ENCODE data around the gene OXLD1. TPM values are rescaled to one million over a fixed set of nuclear protein-coding genes. Genes with fewer than 3 reads are reported as not detected.

The OXLD1 gene
- total and polyA plus RNA-seq, 7 donors: 15.5 to 44.9 (median 23.6) TPM

GRCh38 chr17:81695801-81696200 lies 29.4 kb upstream of the OXLD1 start:
- no peak overlapping the region for H3K4me3 ChIP-seq
- intact Hi-C loops (cut with DNase I): no loop called here
- TF ChIP-seq CTCF (IDR thresholded peaks at IDR 0.05): no peak
- H3K4me1 ChIP-seq: peaks cover 14% of the 10 kb centered on the region
- peaks cover 0 to 99% of the 10 kb centered on the region in 2 donors for H3K36me3 ChIP-seq (ENCODE audit: insufficient read depth in 1 of 2, low read depth in 1 of 2)
- no peaks in the 10 kb centered on the region for H3K27me3 ChIP-seq (ENCODE audit: insufficient read depth in 3 of 3, low read length in 2 of 3)
- 88 to 93% (median 89%) methylated on average over 22 of the region's 22 CpGs for WGBS, 3 donors
- DNase-seq: no peak
- no peak for ATAC-seq
- no peaks in the 10 kb centered on the region for H3K9me3 ChIP-seq
- H3K27ac ChIP-seq: no peak overlapping the region

- no peak for ATAC-seq
- H3K27me3 ChIP-seq (ENCODE audit: insufficient read depth in 3 of 3, low read length in 2 of 3): no peaks in the 10 kb centered on the region
- DNase-seq: no peak
- WGBS, 3 donors: 68 to 75% (median 70%) methylated on average over 6 of the region's 6 CpGs
- peaks cover 14% of the 10 kb centered on the region for H3K4me1 ChIP-seq
- H3K9me3 ChIP-seq: no peaks in the 10 kb centered on the region
- no peak overlapping the region for H3K27ac ChIP-seq
- TF ChIP-seq CTCF (IDR thresholded peaks at IDR 0.05): no peak
- intact Hi-C loops (cut with DNase I): no loop called here
- no peak overlapping the region for H3K4me3 ChIP-seq
- H3K36me3 ChIP-seq (ENCODE audit: insufficient read depth in 1 of 2, low read depth in 1 of 2): peaks cover 0 to 99% of the 10 kb centered on the region in 2 donors
These were observed 28.8 kb upstream of the OXLD1 start for GRCh38 chr17:81695211-81695610.

GRCh38 chr17:81694810-81695209 lies 28.4 kb upstream of the OXLD1 start:
- Histone ChIP-seq H3K27me3 (ENCODE audit: insufficient read depth in 3 of 3, low read length in 2 of 3) (no peaks in the 10 kb centered on the region), H3K36me3 (ENCODE audit: insufficient read depth in 1 of 2, low read depth in 1 of 2) (peaks cover 0 to 99% of the 10 kb centered on the region in 2 donors), H3K27ac (no peak overlapping the region), H3K4me1 (peaks cover 14% of the 10 kb centered on the region), H3K4me3 (no peak overlapping the region), H3K9me3 (no peaks in the 10 kb centered on the region)
- intact Hi-C loops (cut with DNase I): no loop called here
- 89 to 94% (median 94%) methylated on average over 19 of the region's 19 CpGs for WGBS, 3 donors
- TF ChIP-seq CTCF (IDR thresholded peaks at IDR 0.05): no peak
- no peak for DNase-seq
- ATAC-seq: no peak

GRCh38 chr17:81693509-81694210 lies 27.3 kb upstream of the OXLD1 start:
- no peak for ATAC-seq
- no peaks in the 10 kb centered on the region for H3K9me3 ChIP-seq
- no peak overlapping the region for H3K27ac ChIP-seq
- no peaks in the 10 kb centered on the region for H3K27me3 ChIP-seq (ENCODE audit: insufficient read depth in 3 of 3, low read length in 2 of 3)
- H3K4me3 ChIP-seq: no peak overlapping the region
- intact Hi-C loops (cut with DNase I): no loop called here
- no peak for DNase-seq
- H3K4me1 ChIP-seq: peaks cover 14% of the 10 kb centered on the region
- TF ChIP-seq CTCF (IDR thresholded peaks at IDR 0.05): no peak
- peaks cover 0 to 99% of the 10 kb centered on the region in 2 donors for H3K36me3 ChIP-seq (ENCODE audit: insufficient read depth in 1 of 2, low read depth in 1 of 2)
- WGBS, 3 donors: 85 to 88% (median 86%) methylated on average over 18 to 35 of the region's 35 CpGs

- peaks cover 8 to 100% of the 10 kb centered on the region in 2 donors for H3K36me3 ChIP-seq (ENCODE audit: insufficient read depth in 1 of 2, low read depth in 1 of 2)
These were observed 25.2 kb upstream of the OXLD1 start for GRCh38 chr17:81691608-81692007.

More at GRCh38 chr17:81691608-81692007, 25.2 kb upstream of the OXLD1 start:
- intact Hi-C loops (cut with DNase I): no loop called here
- ATAC-seq (no peak), DNase-seq (no peak)
- H3K9me3 ChIP-seq: no peaks in the 10 kb centered on the region
- H3K27me3 ChIP-seq (ENCODE audit: insufficient read depth in 3 of 3, low read length in 2 of 3): no peaks in the 10 kb centered on the region
- H3K27ac ChIP-seq: no peak overlapping the region
- no peak for TF ChIP-seq CTCF (IDR thresholded peaks at IDR 0.05)
- peaks cover under 1% of the 10 kb centered on the region for H3K4me1 ChIP-seq
- 95 to 97% (median 96%) methylated on average over 20 of the region's 20 CpGs for WGBS, 3 donors
- no peak overlapping the region for H3K4me3 ChIP-seq
